Adrenal gland (tissue), 12 donors: ENCODE results near the gene REEP3. TPM values are rescaled to one million over a fixed set of nuclear protein-coding genes. Genes with fewer than 3 reads are reported as not detected.

Experiments used
- DNase-seq, 7 donors: peaks; one replicate each; pipeline ENCODE4 v3.0.0-alpha.2; 2019 to 2020
- H3K27ac ChIP-seq, 5 donors: fragments of 200-600 bp; sonication (generic) in 4 of 5; 1 replicate in 3 of 5; 2 replicates in 2 of 5; pipeline versions ENCODE4 v1.5.1 to v1.8.0; 2016 to 2020; ENCODE audit warnings: mild to moderate bottlenecking in 1 of 5
- H3K27me3 ChIP-seq: fragments of 200-600 bp; 2 replicates; pipeline ENCODE4 v1.8.0; 2021
- H3K36me3 ChIP-seq, 2 donors: fragments of 200-600 bp; replicated peaks in 1 of 2; 1 replicate in 1 of 2; 2 replicates in 1 of 2; pipeline versions ENCODE4 v1.5.1 to v1.8.0; 2018 to 2022
- H3K4me1 ChIP-seq, 2 donors: fragments of 200-600 bp; replicated peaks in 1 of 2; 1 replicate in 1 of 2; 2 replicates in 1 of 2; pipeline versions ENCODE4 v1.5.1 to v1.8.0; 2018 to 2021
- H3K4me3 ChIP-seq, 4 donors: fragments of 200-600 bp; sonication (generic) in 3 of 4; one replicate each; pipeline ENCODE4 v1.5.1; 2016 to 2018
- H3K9me3 ChIP-seq, 3 donors: fragments of 200-600 bp; sonication (generic) in 1 of 3; replicated peaks in 1 of 3; 1 replicate in 2 of 3; 2 replicates in 1 of 3; pipeline versions ENCODE4 v1.5.1 to v1.8.0; 2016 to 2021
- POLR2A ChIP-seq, 2 donors: fragments of 450-650 bp; IDR thresholded peaks; one replicate each; pipeline ENCODE4 v1.6.1; 2017; ENCODE audit warnings: antibody characterized with exemption in 2 of 2, mild to moderate bottlenecking in 2 of 2, moderate library complexity in 1 of 2
- WGBS, 4 donors: extraction: QIAGEN DNeasy Blood & Tissue Kit in 2 of 4; methylation state at CpG; one replicate each; pipeline versions ENCODE4 v1.1.5 to v1.1.7; 2013 to 2017; 5-methylcytosine and 5-hydroxymethylcytosine counted together
- intact Hi-C, 2 donors: fragments of 100-400 bp; cut with DNase I; formaldehyde crosslinking; loops; one replicate each; pipeline versions ENCODE4 v1.14.1 to v1.15.0; 2022 to 2023
- polyA plus RNA-seq, 3 donors: library from polyadenylated mRNA; stranded (reverse); fragments of 200-250 nt in 2 of 3; fragments of 350-450 nt in 1 of 3; fragmentation: Illumina TruSeq in 1 of 3; extraction: RNeasy Lipid Tissue Mini Kit (QIAGEN cat#74804) in 1 of 3; gene quantifications; one replicate each; pipeline ENCODE4 v1.2.3, GENCODE V29; 2013 to 2014
- total RNA-seq, 9 donors: library from RNA; depleted of rRNA in 4 of 9; stranded (reverse); fragments of >200 nt in 4 of 9; fragments of 120-200 nt in 1 of 9; fragmentation: NEBNext Ultra II Directional in 1 of 9; extraction: Animal tissue kit (Norgen Biotek cat#: 25700) in 1 of 9; gene quantifications; one replicate each; pipeline versions ENCODE4 v1.1.0 to v1.2.4, GENCODE V29; 2013 to 2023
- TF ChIP-seq, protein P1 (sequence below), 6 experiments: fragments of 450-650 bp in 4 of 6; fragments of 200-600 bp in 2 of 6; sonication (generic) in 1 of 6; IDR thresholded peaks; 1 replicate in 5 of 6; 2 replicates in 1 of 6; pipeline versions ENCODE4 v1.5.1 to v1.8.0; 2016 to 2021; ENCODE audit warnings: antibody characterized with exemption in 6 of 6, mild to moderate bottlenecking in 2 of 6, moderate library complexity in 1 of 6
- donor health status: healthy with polysubstance abuse.
- donor health status: Bipolar disorder and iron deficiency.
- donor health status: DM: yes; HTN: yes; CAD: no.
- donor health status: DM: no; HTN: no; CAD: no.
- donor health status: DM: no; HTN: no; CAD: no.
- donor health status: DM: yes; HTN: yes; CAD: no.

Gene REEP3
- total and polyA plus RNA-seq, 12 donors = 5.1 to 79.8 (median 48.1) TPM

DNA sequence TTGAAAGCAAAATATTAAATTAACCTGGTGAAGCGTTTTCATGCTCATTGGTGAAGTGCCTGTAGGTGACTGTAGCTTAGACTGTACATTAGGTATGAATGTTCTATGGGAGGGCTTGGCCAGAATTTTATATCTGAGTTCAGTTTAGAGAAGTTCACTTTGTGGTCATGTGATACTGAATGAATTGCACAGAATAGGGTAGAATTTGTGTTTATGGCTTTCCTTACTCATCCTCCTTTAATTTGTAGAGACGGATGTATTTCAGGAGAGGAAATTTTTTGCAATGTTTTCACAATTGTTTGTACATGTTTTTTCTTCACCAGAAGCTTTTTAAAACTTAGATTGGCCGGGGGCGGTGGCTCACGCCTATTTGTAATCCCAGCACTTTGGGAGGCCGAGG lies 32.3 kb downstream of the REEP3 start:
- no peak for DNase-seq
- Histone ChIP-seq H3K36me3 (no peaks in the 10 kb centered on the region), H3K4me3 (no peak overlapping the region), H3K9me3 (no peaks in the 10 kb centered on the region), H3K27me3 (no peaks in the 10 kb centered on the region), H3K4me1 (no peaks in the 10 kb centered on the region), H3K27ac (no peak overlapping the region)
- no peak for TF ChIP-seq POLR2A (IDR thresholded peaks at IDR 0.05)
- TF ChIP-seq, protein P1, sequence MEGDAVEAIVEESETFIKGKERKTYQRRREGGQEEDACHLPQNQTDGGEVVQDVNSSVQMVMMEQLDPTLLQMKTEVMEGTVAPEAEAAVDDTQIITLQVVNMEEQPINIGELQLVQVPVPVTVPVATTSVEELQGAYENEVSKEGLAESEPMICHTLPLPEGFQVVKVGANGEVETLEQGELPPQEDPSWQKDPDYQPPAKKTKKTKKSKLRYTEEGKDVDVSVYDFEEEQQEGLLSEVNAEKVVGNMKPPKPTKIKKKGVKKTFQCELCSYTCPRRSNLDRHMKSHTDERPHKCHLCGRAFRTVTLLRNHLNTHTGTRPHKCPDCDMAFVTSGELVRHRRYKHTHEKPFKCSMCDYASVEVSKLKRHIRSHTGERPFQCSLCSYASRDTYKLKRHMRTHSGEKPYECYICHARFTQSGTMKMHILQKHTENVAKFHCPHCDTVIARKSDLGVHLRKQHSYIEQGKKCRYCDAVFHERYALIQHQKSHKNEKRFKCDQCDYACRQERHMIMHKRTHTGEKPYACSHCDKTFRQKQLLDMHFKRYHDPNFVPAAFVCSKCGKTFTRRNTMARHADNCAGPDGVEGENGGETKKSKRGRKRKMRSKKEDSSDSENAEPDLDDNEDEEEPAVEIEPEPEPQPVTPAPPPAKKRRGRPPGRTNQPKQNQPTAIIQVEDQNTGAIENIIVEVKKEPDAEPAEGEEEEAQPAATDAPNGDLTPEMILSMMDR (IDR thresholded peaks at IDR 0.05) = no peak
- 92 to 96% (median 95%) methylated on average over 6 of the region's 6 CpGs for WGBS, 4 donors
- intact Hi-C loops = no loop called here

DNA sequence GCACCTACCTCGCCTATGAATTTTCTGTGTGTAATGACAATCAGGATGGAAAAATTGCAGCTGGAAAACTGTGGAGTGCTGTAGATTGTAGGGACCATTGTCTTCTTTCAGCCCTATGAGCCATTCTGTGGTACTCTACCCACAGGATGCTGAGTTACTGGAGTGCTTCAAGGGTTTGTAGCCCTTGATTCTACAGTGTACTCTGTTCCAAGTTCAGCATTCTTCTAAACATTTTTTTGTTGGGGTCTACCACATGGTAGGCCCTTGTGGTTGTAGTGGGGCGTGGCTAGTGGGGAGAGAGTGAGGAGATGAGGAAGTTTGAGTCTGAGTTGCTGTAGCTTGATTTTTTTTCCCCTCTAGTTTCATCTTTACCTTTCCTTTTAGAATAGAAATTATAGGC lies 33.5 kb downstream of the REEP3 start:
- 87 to 94% (median 93%) methylated on average over 2 of the region's 2 CpGs for WGBS, 4 donors
- TF ChIP-seq, protein P1 (IDR thresholded peaks at IDR 0.05) = no peak
- TF ChIP-seq POLR2A (IDR thresholded peaks at IDR 0.05) = no peak
- Histone ChIP-seq H3K27ac (no peak overlapping the region), H3K4me1 (no peaks in the 10 kb centered on the region), H3K36me3 (no peaks in the 10 kb centered on the region), H3K27me3 (no peaks in the 10 kb centered on the region), H3K9me3 (no peaks in the 10 kb centered on the region), H3K4me3 (no peak overlapping the region)
- no peak for DNase-seq
- intact Hi-C loops = no loop called here

GRCh38 chr10:63555330-63555729 lies 34.1 kb downstream of the REEP3 start:
- Histone ChIP-seq H3K4me3 (no peak overlapping the region), H3K27ac (no peak overlapping the region), H3K27me3 (no peaks in the 10 kb centered on the region), H3K9me3 (no peaks in the 10 kb centered on the region), H3K36me3 (no peaks in the 10 kb centered on the region), H3K4me1 (no peaks in the 10 kb centered on the region)
- no peak for DNase-seq
- TF ChIP-seq POLR2A (IDR thresholded peaks at IDR 0.05) = no peak
- TF ChIP-seq, protein P1 (IDR thresholded peaks at IDR 0.05) = no peak
- WGBS, 4 donors = 60 to 72% (median 64%) methylated on average over 2 of the region's 2 CpGs
- intact Hi-C loops = no loop called here

DNA sequence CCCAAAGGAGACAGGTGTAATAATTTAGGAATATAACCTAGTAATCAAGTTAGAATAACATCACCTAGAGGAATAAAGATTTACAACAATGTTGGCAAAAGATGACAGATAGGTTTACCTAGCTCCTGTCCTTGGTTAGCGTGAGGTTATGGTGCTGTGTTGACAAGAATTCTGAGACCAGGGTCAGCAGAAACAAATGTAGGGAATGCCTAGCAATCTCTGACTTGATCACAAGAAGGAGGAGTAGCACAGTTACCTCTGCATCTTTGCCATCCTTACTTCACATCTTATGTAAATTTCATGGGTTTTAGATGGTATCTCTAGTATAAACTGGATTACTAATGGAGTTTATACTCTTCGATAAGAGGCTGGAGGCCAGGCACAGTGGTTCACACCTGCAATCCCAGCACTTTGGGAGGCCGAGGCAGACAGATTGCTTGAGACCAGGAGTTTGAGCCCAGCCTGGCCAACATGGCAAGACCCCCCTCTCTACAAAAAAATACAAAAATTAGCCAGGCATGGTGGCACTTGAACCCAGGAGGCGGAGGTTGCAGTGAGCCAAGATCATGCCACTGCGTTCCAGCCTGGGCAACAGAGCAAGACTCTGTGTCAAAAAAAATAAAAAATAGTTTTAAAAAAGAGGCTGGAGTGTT lies 37.1 kb downstream of the REEP3 start:
- Histone ChIP-seq H3K27ac (no peak overlapping the region), H3K36me3 (no peaks in the 10 kb centered on the region), H3K27me3 (no peaks in the 10 kb centered on the region), H3K4me3 (no peak overlapping the region), H3K4me1 (no peaks in the 10 kb centered on the region), H3K9me3 (no peaks in the 10 kb centered on the region)
- TF ChIP-seq, protein P1 (IDR thresholded peaks at IDR 0.05) = no peak
- TF ChIP-seq POLR2A (IDR thresholded peaks at IDR 0.05) = no peak
- intact Hi-C loops = no loop called here
- 91 to 94% (median 92%) methylated on average over 5 of the region's 5 CpGs for WGBS, 4 donors
- no peak for DNase-seq
